Tibial nerve (tissue), 4 donors: Measurements from ENCODE around the gene KRT72. TPM values are rescaled to one million over a fixed set of nuclear protein-coding genes. Genes with fewer than 3 reads are reported as not detected.

Experiments
- DNase-seq, 2 donors: peaks; one replicate each; pipeline ENCODE4 v3.0.0-alpha.2; 2019; ENCODE audit warnings: low spot score in 2 of 2
- H3K27ac ChIP-seq, 4 donors: fragments of 200-600 bp; sonication (generic) in 3 of 4; one replicate each; pipeline ENCODE4 v1.5.1; 2017 to 2019; ENCODE audit warnings: mild to moderate bottlenecking in 1 of 4
- H3K27me3 ChIP-seq, 2 donors: fragments of 200-600 bp; sonication (generic) in 1 of 2; one replicate each; pipeline versions ENCODE4 v1.5.1 to v1.6.0; 2017 to 2019
- H3K36me3 ChIP-seq, 3 donors: fragments of 200-600 bp; sonication (generic); one replicate each; pipeline ENCODE4 v1.5.1; 2018 to 2019
- H3K4me1 ChIP-seq, 4 donors: fragments of 200-600 bp; sonication (generic) in 3 of 4; one replicate each; pipeline ENCODE4 v1.5.1; 2017 to 2019
- H3K4me3 ChIP-seq, 4 donors: fragments of 200-600 bp; sonication (generic) in 3 of 4; one replicate each; pipeline ENCODE4 v1.5.1; 2017 to 2019; ENCODE audit warnings: mild to moderate bottlenecking in 1 of 4, moderate library complexity in 1 of 4
- H3K9me3 ChIP-seq, 4 donors: fragments of 200-600 bp; sonication (generic) in 3 of 4; one replicate each; pipeline ENCODE4 v1.5.1; 2017 to 2019
- EP300 ChIP-seq, 2 donors: sonication (generic); formaldehyde crosslinking; IDR thresholded peaks; one replicate each; pipeline ENCODE4 v1.6.1; 2017; ENCODE audit warnings: antibody characterized with exemption in 2 of 2, mild to moderate bottlenecking in 1 of 2
- POLR2A ChIP-seq, 2 donors: fragments of 450-650 bp; IDR thresholded peaks; one replicate each; pipeline ENCODE4 v1.6.1; 2017; ENCODE audit warnings: antibody characterized with exemption in 2 of 2, mild to moderate bottlenecking in 2 of 2, moderate library complexity in 2 of 2
- WGBS, 2 donors: methylation state at CpG; one replicate each; pipeline ENCODE4 v1.1.5; 2018; 5-methylcytosine and 5-hydroxymethylcytosine counted together
- total RNA-seq, 4 donors: library from RNA; depleted of rRNA; stranded (reverse); fragments of >200 nt; gene quantifications; one replicate each; pipeline ENCODE4 v1.1.0, GENCODE V29; 2016
- TF ChIP-seq, protein P1 (sequence below), 5 experiments: fragments of 200-600 bp in 3 of 5; fragments of 450-650 bp in 2 of 5; sonication (generic) in 3 of 5; IDR thresholded peaks; one replicate each; pipeline ENCODE4 v1.5.1; 2016 to 2019; ENCODE audit warnings: antibody characterized with exemption in 5 of 5, mild to moderate bottlenecking in 3 of 5, moderate library complexity in 2 of 5

Gene KRT72
- total RNA-seq, 4 donors from 2014 or later, result not detected

DNA sequence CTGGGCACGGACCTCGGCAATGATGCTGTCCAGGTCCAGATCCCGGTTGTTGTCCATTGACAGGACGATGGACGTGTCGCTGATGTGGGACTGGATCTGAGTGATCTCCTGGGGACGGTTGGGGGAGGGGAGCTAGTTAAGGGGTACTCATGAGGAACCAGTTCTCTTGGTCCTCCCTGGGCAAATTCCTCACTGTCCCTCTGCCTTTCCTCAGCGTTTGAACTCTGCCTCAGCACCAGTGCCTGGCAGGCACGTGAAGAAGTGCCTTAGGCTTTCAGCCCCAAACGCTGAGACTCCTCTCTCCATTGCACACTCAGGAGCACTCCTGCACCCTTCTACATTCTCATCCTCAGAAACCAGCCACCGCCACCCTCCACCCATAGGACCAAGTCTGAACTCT lies 9.7 kb downstream of the KRT72 start:
- Histone ChIP-seq H3K27ac (no peak overlapping the region), H3K4me3 (no peak overlapping the region), H3K36me3 (no peaks in the 10 kb centered on the region), H3K27me3 (peaks cover 0 to 1% of the 10 kb centered on the region in 2 donors), H3K9me3 (no peaks in the 10 kb centered on the region), H3K4me1 (no peaks in the 10 kb centered on the region)
- 84 to 85% methylated on average over 11 of the region's 11 CpGs for WGBS, 2 donors
- no peak for DNase-seq
- TF ChIP-seq EP300 (IDR thresholded peaks at IDR 0.05) (no peak), POLR2A (IDR thresholded peaks at IDR 0.05) (no peak)
- TF ChIP-seq, protein P1, sequence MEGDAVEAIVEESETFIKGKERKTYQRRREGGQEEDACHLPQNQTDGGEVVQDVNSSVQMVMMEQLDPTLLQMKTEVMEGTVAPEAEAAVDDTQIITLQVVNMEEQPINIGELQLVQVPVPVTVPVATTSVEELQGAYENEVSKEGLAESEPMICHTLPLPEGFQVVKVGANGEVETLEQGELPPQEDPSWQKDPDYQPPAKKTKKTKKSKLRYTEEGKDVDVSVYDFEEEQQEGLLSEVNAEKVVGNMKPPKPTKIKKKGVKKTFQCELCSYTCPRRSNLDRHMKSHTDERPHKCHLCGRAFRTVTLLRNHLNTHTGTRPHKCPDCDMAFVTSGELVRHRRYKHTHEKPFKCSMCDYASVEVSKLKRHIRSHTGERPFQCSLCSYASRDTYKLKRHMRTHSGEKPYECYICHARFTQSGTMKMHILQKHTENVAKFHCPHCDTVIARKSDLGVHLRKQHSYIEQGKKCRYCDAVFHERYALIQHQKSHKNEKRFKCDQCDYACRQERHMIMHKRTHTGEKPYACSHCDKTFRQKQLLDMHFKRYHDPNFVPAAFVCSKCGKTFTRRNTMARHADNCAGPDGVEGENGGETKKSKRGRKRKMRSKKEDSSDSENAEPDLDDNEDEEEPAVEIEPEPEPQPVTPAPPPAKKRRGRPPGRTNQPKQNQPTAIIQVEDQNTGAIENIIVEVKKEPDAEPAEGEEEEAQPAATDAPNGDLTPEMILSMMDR (IDR thresholded peaks at IDR 0.05), result no peak

- no peak overlapping the region for H3K4me3 ChIP-seq
- no peaks in the 10 kb centered on the region for H3K9me3 ChIP-seq
- TF ChIP-seq EP300 (IDR thresholded peaks at IDR 0.05) (no peak), POLR2A (IDR thresholded peaks at IDR 0.05) (no peak)
- TF ChIP-seq, protein P1 (IDR thresholded peaks at IDR 0.05), result no peak
- no peak for DNase-seq
- no peaks in the 10 kb centered on the region for H3K4me1 ChIP-seq
- H3K27ac ChIP-seq, result no peak overlapping the region
- no peaks in the 10 kb centered on the region for H3K36me3 ChIP-seq
- 88 to 93% methylated on average over 6 of the region's 6 CpGs for WGBS, 2 donors
- H3K27me3 ChIP-seq, result no peaks in the 10 kb centered on the region
These were observed 11.2 kb downstream of the KRT72 start for GRCh38 chr12:52590021-52590420.

DNA sequence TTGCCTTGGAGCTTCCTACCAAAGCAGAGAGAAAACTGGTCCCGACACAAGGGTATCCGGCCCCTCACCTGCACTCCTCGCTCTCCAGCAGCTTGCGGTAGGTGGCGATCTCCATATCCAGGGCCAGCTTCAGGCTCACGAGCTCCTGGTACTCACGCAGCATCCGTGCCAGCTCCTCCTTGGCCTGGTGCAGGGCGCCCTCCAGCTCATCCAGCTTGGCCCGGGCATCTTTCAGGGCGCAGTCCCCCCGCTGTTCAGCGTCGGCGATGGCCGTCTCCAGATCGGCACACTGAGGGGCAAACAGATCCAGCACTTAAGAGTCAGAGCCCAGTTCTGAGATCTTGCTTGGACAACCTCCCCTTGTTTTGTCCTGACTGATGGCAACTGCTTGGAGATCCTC lies 13.7 kb downstream of the KRT72 start:
- Histone ChIP-seq H3K27me3 (no peaks in the 10 kb centered on the region), H3K36me3 (no peaks in the 10 kb centered on the region), H3K27ac (no peak overlapping the region), H3K4me1 (no peaks in the 10 kb centered on the region), H3K9me3 (no peaks in the 10 kb centered on the region), H3K4me3 (no peak overlapping the region)
- WGBS, 2 donors, result 80 to 88% methylated on average over 17 of the region's 17 CpGs
- DNase-seq, result no peak
- TF ChIP-seq EP300 (IDR thresholded peaks at IDR 0.05), result no peak
- TF ChIP-seq, protein P1 (IDR thresholded peaks at IDR 0.05), result no peak
- no peak for TF ChIP-seq POLR2A (IDR thresholded peaks at IDR 0.05)

DNA sequence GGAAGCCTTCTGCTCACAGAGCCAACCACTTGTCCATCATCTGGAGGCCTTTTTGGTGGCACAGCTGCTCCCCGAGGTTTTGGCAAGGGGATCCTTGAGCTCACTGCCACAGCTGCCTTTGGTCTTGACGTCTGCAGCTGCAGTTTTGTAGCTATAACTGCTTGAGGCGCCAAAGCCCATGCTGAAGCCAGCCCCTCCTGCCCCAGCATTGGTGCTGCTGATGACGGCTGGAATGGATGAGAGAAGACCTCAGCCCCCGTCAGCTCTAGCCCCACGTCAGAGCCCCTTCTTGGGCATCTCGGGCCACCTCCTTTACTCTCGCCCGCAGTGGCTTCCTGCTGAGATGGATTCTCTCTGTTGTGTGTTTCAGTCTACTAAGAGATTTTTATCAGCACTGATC lies 15.3 kb downstream of the KRT72 start:
- H3K27me3 ChIP-seq, result no peaks in the 10 kb centered on the region
- no peak overlapping the region for H3K4me3 ChIP-seq
- DNase-seq, result no peak
- H3K36me3 ChIP-seq, result no peaks in the 10 kb centered on the region
- no peaks in the 10 kb centered on the region for H3K4me1 ChIP-seq
- WGBS, 2 donors, result 69% methylated on average over 9 of the region's 9 CpGs
- TF ChIP-seq EP300 (IDR thresholded peaks at IDR 0.05), result no peak
- no peak for TF ChIP-seq POLR2A (IDR thresholded peaks at IDR 0.05)
- TF ChIP-seq, protein P1 (IDR thresholded peaks at IDR 0.05), result no peak
- H3K27ac ChIP-seq, result no peak overlapping the region
- H3K9me3 ChIP-seq, result no peaks in the 10 kb centered on the region

DNA sequence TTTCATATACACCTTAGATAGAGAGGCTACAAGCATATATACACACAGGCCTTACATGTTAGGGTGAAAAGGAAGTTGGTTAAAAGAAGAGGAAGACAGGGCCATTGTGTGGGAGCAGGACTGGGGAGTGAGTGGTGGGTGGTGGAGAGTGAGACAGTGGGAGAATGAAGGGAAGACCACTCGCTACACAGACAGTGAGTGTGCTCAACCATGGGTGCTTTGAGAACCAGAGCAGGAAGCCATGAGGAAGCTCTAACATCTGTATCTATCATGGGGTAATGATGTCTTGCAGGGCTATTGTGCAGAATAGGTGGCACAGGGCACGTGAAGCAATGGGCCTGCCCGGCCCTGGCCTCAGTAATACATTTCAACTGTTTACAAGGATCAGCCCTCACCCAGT lies 16.2 kb downstream of the KRT72 start:
- H3K4me1 ChIP-seq, result no peaks in the 10 kb centered on the region
- DNase-seq, result no peak
- H3K9me3 ChIP-seq, result no peaks in the 10 kb centered on the region
- no peaks in the 10 kb centered on the region for H3K36me3 ChIP-seq
- TF ChIP-seq EP300 (IDR thresholded peaks at IDR 0.05), result no peak
- TF ChIP-seq, protein P1 (IDR thresholded peaks at IDR 0.05), result no peak
- no peak for TF ChIP-seq POLR2A (IDR thresholded peaks at IDR 0.05)
- no peaks in the 10 kb centered on the region for H3K27me3 ChIP-seq
- no peak overlapping the region for H3K27ac ChIP-seq
- WGBS, 2 donors, result 79 to 91% methylated on average over 3 of the region's 3 CpGs
- no peak overlapping the region for H3K4me3 ChIP-seq
